SJCRH30 (cell line): ENCODE results near the gene RPS6KA3. TPM values are rescaled to one million over a fixed set of nuclear protein-coding genes. Genes with fewer than 3 reads are reported as not detected.
"Not testable (repeated sequence)": the region's sequence is repeated elsewhere in the genome, so short reads cannot be mapped to it uniquely, and the experiment has no call there.

Experiments
- DNase-seq, 2 experiments: peaks; one replicate each; pipeline ENCODE4 v3.0.0-alpha.2; 2015 to 2020
- H3K27ac ChIP-seq: fragments of 250-450 bp; sonication (Bioruptor Pico); 2 replicates; pipeline ENCODE4 v1.5.1; 2020; ENCODE audit warnings: mild to moderate bottlenecking, moderate library complexity
- H3K27me3 ChIP-seq: fragments of 250-450 bp; sonication (Bioruptor Pico); 2 replicates; pipeline ENCODE4 v1.5.1; 2020; ENCODE audit warnings: mild to moderate bottlenecking, moderate library complexity
- H3K36me3 ChIP-seq: fragments of 250-450 bp; sonication (Bioruptor Pico); 2 replicates; pipeline ENCODE4 v1.5.1; 2020; ENCODE audit warnings: mild to moderate bottlenecking, moderate library complexity
- H3K4me1 ChIP-seq: fragments of 250-450 bp; sonication (Bioruptor Pico); 2 replicates; pipeline ENCODE4 v1.5.1; 2020; ENCODE audit warnings: mild to moderate bottlenecking, moderate library complexity
- H3K4me3 ChIP-seq: fragments of 250-450 bp; sonication (Bioruptor Pico); 2 replicates; pipeline ENCODE4 v1.5.1; 2020; ENCODE audit warnings: mild to moderate bottlenecking, moderate library complexity
- H3K9me3 ChIP-seq: fragments of 250-450 bp; sonication (Bioruptor Pico); replicated peaks from 2 replicates; pipeline ENCODE4 v1.5.1; 2020; ENCODE audit warnings: mild to moderate bottlenecking, moderate library complexity
- total RNA-seq: library from RNA; depleted of rRNA; stranded (reverse); fragments of >200 nt; shearing (Covaris generic); gene quantifications from 2 replicates; pipeline ENCODE4 v1.2.3, GENCODE V29; 2014

Gene RPS6KA3
- total RNA-seq, 1 experiment from 2014 or later: 92.0 TPM

DNA sequence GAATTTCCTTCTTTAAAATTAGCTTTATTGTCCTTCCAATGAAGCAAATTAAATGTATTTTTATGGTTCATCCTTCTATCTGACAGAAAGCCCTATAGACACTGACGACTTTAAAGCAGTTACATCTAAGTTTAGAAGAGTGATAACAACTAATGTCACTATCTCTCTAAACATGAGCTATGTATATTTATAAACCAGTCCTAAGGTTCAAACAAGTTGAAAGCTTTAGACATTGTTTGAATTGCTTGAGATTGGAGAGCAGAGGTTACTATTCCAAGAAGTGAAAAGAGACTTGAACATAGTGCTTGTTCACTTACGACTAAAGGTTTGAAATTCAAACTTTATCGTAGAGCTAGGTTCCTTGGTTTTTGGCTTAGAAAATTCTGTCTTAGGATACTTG, 94.8 kb downstream of the RPS6KA3 start:
- Histone ChIP-seq H3K27ac (no peak overlapping the region), H3K27me3 (no peaks in the 10 kb centered on the region), H3K9me3 (no peaks in the 10 kb centered on the region), H3K4me1 (no peaks in the 10 kb centered on the region), H3K36me3 (peaks cover 87% of the 10 kb centered on the region), H3K4me3 (no peak overlapping the region)
- no peak for DNase-seq

DNA sequence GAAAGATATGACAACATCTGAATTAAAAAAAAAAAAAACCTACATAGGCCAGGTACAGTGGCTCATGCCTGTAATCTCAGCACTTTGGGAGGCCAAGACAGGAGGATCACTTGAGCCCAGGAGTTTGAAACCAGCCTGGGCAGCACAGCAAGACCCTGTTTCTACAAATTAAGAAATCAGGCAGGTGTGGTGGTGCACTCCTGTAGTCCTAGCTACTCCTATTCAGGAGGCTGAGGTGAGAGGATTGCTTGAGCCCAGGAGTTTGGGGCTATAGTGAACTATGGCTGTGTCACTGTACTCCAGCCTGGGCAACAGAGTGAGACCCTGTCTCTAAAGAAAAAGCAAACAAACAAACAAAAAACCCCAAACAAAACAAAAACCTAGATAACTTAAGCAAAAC, 104.2 kb downstream of the RPS6KA3 start:
- not testable (repeated sequence) for H3K27me3 ChIP-seq, H3K4me3 ChIP-seq, H3K9me3 ChIP-seq, H3K27ac ChIP-seq, DNase-seq, H3K4me1 ChIP-seq
- peaks cover 66% of the 10 kb centered on the region for H3K36me3 ChIP-seq

DNA sequence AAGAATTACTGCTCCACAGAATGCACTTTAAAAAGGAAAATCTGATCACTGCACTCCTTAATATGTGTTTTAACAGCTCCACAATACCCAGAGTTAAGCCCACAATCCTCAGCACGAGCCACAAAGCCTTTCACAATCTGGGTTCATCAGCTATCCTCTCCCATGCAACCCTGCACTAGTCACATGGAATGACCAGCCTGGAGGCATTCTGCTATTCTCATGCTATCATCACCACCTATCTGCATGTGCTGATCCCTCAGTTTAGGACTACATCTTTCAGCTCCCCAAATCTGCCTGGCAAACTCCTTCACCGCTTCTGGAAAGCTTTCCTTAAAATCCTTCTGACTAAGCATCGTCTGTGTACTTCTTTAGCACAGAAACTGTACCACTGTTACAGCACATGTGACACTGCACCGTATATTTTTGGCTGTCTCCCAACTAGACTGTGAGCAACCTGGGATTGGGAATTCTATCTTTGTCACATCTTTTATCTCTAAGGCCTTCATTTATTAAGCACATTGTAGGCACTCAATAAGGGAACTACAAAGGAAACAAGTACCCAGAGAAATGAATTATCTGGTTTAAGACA, 106.8 kb downstream of the RPS6KA3 start:
- H3K27me3 ChIP-seq: no peaks in the 10 kb centered on the region
- H3K4me3 ChIP-seq: no peak overlapping the region
- no peak for DNase-seq
- H3K4me1 ChIP-seq: no peaks in the 10 kb centered on the region
- H3K9me3 ChIP-seq: no peaks in the 10 kb centered on the region
- no peak overlapping the region for H3K27ac ChIP-seq
- H3K36me3 ChIP-seq: peaks cover 68% of the 10 kb centered on the region

DNA sequence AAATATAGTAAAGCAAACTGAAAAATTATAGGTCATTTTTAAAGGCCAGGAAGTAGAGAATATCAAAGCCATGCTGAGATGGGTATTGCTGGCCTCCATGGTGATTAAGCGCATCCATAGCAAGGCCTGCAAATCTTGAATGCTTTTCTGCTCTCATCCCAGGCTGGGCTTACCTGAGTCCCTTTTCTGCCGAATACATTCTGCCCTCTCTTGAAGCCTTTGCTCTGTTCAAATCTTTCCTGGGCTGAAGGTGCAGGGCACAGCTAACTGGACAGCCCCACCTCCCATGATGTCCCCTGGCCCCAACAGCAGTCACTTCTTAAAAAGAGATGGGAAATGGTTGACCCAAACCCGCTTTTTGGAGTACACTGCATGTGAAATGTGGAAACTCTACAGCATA, 115.0 kb downstream of the RPS6KA3 start:
- Histone ChIP-seq H3K36me3 (peaks cover 42% of the 10 kb centered on the region), H3K4me3 (no peak overlapping the region), H3K4me1 (no peaks in the 10 kb centered on the region), H3K27me3 (no peaks in the 10 kb centered on the region), H3K9me3 (no peaks in the 10 kb centered on the region), H3K27ac (no peak overlapping the region)
- no peak for DNase-seq

DNA sequence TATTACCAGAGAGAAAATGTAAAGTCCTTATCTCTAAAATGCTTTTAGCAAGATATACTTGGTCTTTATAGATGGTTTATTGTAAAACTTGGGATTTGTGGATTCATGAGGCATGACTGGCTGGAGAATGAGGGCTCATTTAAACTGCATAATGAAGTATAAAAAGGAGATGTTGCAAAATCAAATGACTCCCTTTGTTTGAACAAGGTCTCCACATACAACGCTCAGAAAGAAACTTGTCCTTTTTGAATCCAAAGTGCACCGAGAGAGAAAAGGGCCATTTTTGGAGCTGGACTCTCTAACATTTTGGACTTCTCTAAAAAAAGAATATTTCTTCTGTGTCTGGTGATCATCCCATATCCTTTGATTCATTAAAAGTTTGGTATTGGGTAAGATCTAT, 117.4 kb downstream of the RPS6KA3 start:
- H3K4me1 ChIP-seq: no peaks in the 10 kb centered on the region
- no peak overlapping the region for H3K4me3 ChIP-seq
- no peak overlapping the region for H3K27ac ChIP-seq
- H3K27me3 ChIP-seq: no peaks in the 10 kb centered on the region
- no peak for DNase-seq
- peaks cover 23% of the 10 kb centered on the region for H3K36me3 ChIP-seq
- H3K9me3 ChIP-seq: no peaks in the 10 kb centered on the region

DNA sequence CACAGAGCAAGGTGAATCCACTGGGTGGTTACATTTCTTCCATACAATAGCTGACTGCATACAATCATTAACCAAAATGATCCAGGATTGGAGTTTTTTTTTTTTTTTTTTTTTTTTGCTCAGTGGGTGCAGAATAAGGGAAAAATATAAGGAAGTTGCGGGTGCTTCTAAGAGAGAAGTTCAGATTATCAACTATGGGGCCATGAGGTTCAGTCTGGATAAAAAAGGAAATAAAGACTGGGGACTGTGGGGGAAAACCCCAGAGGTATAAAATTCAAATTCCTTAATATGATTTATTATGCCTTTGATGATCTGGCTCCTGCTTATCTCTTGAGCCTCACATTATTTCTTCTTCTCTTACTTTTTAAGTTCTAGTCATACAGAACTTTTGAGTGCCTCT, 119.1 kb downstream of the RPS6KA3 start:
- no peaks in the 10 kb centered on the region for H3K9me3 ChIP-seq
- H3K27ac ChIP-seq: no peak overlapping the region
- peaks cover 15% of the 10 kb centered on the region for H3K36me3 ChIP-seq
- no peaks in the 10 kb centered on the region for H3K27me3 ChIP-seq
- no peaks in the 10 kb centered on the region for H3K4me1 ChIP-seq
- no peak for DNase-seq
- no peak overlapping the region for H3K4me3 ChIP-seq

DNA sequence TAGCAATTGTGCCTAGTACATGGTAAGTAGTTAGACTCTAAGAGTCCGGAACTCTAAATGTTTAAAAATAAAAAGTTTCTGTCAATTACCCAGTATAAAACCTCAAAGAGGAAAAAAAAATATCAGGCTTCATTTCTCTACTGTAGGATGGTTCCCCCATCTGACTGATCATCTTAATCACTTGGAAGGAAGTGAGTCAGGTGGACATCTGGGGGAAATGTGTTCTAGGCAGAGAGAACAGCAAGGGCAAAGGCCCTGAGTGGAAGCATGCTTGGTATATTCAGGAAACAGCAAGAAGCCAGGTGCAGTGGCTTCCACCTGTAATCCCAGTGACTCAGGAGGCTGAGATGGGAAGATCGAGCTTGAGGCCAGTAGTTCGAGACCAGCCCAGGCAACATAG, 122.2 kb downstream of the RPS6KA3 start:
- H3K36me3 ChIP-seq: peaks cover 8% of the 10 kb centered on the region
- no peak for DNase-seq
- H3K27me3 ChIP-seq: no peaks in the 10 kb centered on the region
- H3K4me3 ChIP-seq: no peak overlapping the region
- H3K4me1 ChIP-seq: peaks cover 6% of the 10 kb centered on the region; the same call in 1 of the 2 replicates
- H3K9me3 ChIP-seq: no peaks in the 10 kb centered on the region
- no peak overlapping the region for H3K27ac ChIP-seq

DNA sequence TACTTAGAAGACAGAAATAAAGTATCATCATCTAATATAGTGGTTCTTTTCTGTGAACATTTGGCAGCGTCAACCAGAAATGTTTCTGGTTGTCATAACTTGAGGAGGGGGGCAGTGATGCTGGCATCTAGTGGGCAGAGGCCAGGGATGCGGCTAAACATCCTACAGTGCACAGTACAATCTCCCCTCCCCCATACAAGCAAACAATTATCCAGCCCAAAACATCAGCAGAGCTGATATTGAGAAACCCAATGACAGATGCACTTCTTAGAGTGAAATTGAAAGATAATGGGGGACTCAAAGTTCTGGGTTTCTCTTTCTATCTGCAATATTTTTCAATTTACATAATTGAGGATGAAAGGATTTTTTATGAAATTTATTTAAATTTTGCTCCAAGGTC, 123.1 kb downstream of the RPS6KA3 start:
- H3K27me3 ChIP-seq: no peaks in the 10 kb centered on the region
- no peak overlapping the region for H3K4me3 ChIP-seq
- DNase-seq: no peak
- no peaks in the 10 kb centered on the region for H3K9me3 ChIP-seq
- H3K36me3 ChIP-seq: peaks cover 17% of the 10 kb centered on the region
- no peak overlapping the region for H3K27ac ChIP-seq
- peaks cover 9% of the 10 kb centered on the region; the same call in 1 of the 2 replicates for H3K4me1 ChIP-seq

DNA sequence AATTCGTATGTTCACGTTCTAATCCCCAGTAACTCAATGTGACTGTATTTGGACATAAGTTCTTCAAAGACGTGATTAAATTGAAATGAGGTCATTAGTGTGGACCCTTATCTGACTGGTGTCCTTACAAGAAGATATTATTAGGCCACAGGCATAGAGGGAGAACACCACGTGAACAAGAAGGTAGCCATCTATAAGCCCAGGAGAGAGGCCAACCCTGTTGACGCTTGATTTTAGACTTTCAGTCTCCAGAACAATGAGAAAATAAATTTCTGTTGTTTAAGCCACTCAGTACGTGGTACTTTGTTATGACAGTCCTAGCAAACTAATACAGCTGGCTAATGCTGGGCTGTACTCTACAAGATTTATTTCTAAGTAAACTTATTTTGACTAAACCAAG, 123.6 kb downstream of the RPS6KA3 start:
- H3K9me3 ChIP-seq: no peaks in the 10 kb centered on the region
- H3K4me1 ChIP-seq: peaks cover 9% of the 10 kb centered on the region; the same call in 1 of the 2 replicates
- no peaks in the 10 kb centered on the region for H3K27me3 ChIP-seq
- H3K4me3 ChIP-seq: no peak overlapping the region
- DNase-seq: no peak
- H3K27ac ChIP-seq: no peak overlapping the region
- peaks cover 22% of the 10 kb centered on the region for H3K36me3 ChIP-seq

DNA sequence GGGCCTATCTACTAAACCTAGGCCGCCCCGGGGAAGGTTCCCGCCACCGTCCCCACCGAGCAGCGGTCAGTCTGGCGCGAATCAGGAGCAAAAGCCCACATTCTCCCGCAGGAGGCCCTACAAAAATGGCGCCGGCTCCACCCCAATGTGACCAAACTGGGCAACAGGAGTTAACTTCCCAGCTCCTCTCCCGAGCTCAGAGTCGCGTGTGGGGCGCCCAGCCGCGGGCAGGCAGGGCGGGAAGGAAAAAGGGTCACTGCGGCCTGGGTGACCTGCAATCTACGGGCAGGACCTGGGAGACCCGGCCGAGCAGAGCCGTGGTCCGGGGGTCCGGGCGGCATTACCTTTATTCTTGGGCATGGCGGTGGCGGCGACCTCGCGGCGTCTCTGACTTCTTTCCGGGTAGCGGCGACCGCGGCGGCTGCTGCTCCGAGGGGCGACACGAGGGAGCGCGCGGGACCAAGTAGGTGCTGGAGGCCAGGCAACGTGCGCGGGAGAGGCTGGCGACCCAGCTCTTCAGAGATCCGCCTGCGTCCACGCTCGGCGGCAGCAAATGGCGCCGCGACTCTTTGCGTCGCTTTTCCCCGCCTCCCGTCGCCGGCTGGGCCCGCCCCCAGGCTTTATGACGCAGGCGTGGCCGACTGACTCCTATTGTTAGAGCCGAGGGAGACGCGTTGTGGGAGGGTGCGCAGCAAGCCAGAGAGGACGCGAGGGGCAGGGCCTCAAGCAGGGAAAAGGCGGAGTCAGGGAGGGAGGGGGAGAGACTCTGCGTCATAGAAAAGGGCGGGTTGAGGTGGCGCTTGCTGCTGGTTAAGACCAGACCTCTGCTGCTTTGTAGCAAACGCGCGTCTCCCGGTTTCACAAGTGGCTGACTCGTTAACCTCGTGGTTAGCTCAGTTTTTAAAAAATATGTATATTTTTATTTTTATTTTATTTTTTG, 125.2 kb downstream of the RPS6KA3 start, which contains the start of gene EIF1AX:
TSS of gene EIF1AX (minus strand) at position 558 of the 940 bp plus-strand sequence. CDS start at position 360, 198 bp downstream.
- peak within 1 kb of the TSS; percentile 95 for H3K27ac ChIP-seq
- no peaks in the 10 kb centered on the region for H3K9me3 ChIP-seq
- no peaks in the 10 kb centered on the region for H3K27me3 ChIP-seq
- peaks cover 36% of the 10 kb centered on the region for H3K36me3 ChIP-seq
- peaks cover 9% of the 10 kb centered on the region; the same call in 1 of the 2 replicates for H3K4me1 ChIP-seq
- peak within 1 kb of the TSS; percentile 97 for H3K4me3 ChIP-seq
- peak; percentile 99 for DNase-seq

DNA sequence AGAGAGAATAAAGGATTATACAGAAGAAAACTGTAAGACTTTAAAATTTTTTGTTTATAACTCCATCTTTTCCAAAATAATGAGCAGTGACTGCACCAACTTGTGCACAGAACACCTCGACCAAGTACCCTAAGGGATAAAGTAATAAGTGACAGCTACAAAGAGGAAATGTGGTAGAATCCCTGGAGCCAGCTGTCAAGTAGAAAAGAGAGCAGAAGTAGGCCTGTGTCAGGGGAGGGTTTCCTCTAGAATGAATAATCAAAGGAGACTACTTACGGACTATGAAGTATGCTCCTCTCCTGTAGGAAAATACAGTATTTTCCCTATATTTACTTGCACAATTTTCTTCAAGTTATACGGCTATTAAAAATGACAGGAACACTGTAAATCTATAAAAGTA, 126.3 kb downstream of the RPS6KA3 start:
- Histone ChIP-seq H3K4me1 (peaks cover 9% of the 10 kb centered on the region; the same call in 1 of the 2 replicates), H3K36me3 (peaks cover 47% of the 10 kb centered on the region), H3K4me3 (peak overlapping the region; percentile 97), H3K27ac (peak overlapping the region; percentile 95; the same call in 1 of the 2 replicates), H3K9me3 (no peaks in the 10 kb centered on the region), H3K27me3 (no peaks in the 10 kb centered on the region)
- peak in 1 of 2 experiments; percentile 32 for DNase-seq

DNA sequence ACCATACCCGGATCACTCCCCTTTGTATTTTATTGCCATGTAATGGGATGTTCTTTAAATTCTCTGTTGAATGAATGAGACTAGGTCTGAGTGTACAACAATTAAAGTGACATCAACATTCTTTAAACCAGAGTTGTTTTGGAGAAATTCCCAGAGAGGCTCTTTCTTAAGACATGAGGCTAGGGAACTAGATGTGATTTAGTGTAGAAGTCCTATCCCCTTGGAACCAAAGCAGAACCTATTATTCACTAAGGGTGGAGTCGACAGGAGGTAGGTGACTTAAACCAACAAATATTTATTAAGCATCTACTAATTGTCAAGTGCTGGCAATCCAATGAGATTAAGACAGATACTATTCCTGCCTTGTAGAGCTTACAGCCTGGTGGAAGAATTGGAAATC, 126.7 kb downstream of the RPS6KA3 start:
- no peaks in the 10 kb centered on the region for H3K27me3 ChIP-seq
- H3K9me3 ChIP-seq: no peaks in the 10 kb centered on the region
- peaks cover 9% of the 10 kb centered on the region; the same call in 1 of the 2 replicates for H3K4me1 ChIP-seq
- no peak for DNase-seq
- H3K27ac ChIP-seq: no peak overlapping the region
- H3K4me3 ChIP-seq: peak overlapping the region; percentile 97
- peaks cover 52% of the 10 kb centered on the region for H3K36me3 ChIP-seq

DNA sequence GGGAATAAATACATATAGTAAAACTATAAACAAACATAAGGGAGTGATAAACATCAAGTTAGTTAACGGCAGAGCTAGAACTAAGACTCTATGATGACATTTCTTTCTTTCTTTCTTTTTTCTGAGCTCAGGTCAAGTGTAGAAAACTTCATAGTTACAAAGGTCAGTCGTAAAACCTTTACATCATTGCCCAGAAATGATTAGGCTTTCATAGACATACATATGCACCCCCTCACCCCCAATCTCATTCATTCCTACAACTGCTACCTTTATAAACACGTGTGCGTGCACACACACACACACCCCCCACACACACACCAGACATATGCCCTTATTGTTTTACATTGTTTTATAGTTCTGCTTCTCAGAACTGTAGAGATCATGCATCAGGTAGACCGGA, 130.8 kb downstream of the RPS6KA3 start:
- no peak overlapping the region for H3K27ac ChIP-seq
- H3K27me3 ChIP-seq: no peaks in the 10 kb centered on the region
- no peak overlapping the region for H3K4me3 ChIP-seq
- H3K36me3 ChIP-seq: peaks cover 87% of the 10 kb centered on the region
- peaks cover 9% of the 10 kb centered on the region; the same call in 1 of the 2 replicates for H3K4me1 ChIP-seq
- no peak for DNase-seq
- H3K9me3 ChIP-seq: no peaks in the 10 kb centered on the region

DNA sequence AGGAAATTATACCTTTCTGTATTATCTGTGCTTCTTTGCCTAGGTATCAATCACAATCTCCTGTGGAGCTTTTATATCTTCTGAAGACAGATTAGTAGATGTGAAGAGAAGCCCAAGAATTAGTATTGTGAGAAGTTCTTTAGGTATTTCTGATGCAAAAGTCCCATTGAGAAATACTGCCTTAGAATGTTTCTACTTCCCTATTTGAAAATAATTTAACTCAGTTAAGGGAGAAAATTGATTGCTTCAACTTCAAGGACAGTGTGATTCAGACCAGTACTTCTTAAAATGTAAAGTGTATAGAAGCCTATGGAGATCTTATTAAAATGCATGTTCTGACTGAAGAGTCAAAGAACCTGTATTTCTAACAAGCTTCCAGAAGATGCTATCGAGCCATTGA, 134.0 kb downstream of the RPS6KA3 start:
- Histone ChIP-seq H3K36me3 (peaks cover 86% of the 10 kb centered on the region), H3K4me1 (no peaks in the 10 kb centered on the region), H3K9me3 (no peaks in the 10 kb centered on the region), H3K4me3 (no peak overlapping the region), H3K27ac (no peak overlapping the region), H3K27me3 (no peaks in the 10 kb centered on the region)
- DNase-seq: no peak

DNA sequence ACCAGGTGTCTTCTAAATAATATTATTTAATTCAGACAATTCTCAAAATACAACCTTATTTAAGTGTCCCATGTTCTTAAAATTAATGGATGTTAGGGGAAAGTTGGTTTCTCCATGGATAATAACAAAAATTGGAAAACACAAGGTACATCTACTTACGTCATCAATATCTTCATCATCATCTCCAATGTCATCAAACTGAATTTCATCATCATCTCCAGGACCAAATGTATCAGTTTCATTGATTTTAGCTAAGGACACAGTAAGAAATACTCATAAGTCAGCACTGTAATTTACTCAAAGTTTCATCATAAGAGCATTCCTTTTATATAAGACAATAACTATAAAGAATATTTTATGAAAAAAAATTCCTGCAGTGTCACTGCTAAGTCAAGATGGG, 136.4 kb downstream of the RPS6KA3 start:
- no peak for DNase-seq
- no peaks in the 10 kb centered on the region for H3K4me1 ChIP-seq
- H3K4me3 ChIP-seq: no peak overlapping the region
- H3K27ac ChIP-seq: no peak overlapping the region
- H3K36me3 ChIP-seq: peaks cover 66% of the 10 kb centered on the region
- H3K9me3 ChIP-seq: no peaks in the 10 kb centered on the region
- H3K27me3 ChIP-seq: no peaks in the 10 kb centered on the region
